GM23338 (cell line): ENCODE data around the gene HES7. TPM values are rescaled to one million over a fixed set of nuclear protein-coding genes. Genes with fewer than 3 reads are reported as not detected.

Experiments
- ATAC-seq: fragments of 200-7000 bp; cut with Tn5 transposase; 3 replicates; pipeline ENCODE4 v1.9.1; 2020
- DNase-seq: peaks from one replicate; pipeline ENCODE4 v3.0.0-alpha.2; 2015; ENCODE audit warnings: low spot score
- H2AFZ ChIP-seq: fragments of 200-600 bp; sonication (generic); 2 replicates; pipeline ENCODE4 v1.8.0; 2016; ENCODE audit warnings: antibody characterized with exemption, mild to moderate bottlenecking, moderate library complexity
- H3F3A ChIP-seq: fragments of 200-600 bp; sonication (generic); replicated peaks from 2 replicates; pipeline ENCODE4 v1.8.0; 2017; ENCODE audit warnings: antibody characterized with exemption, mixed run types, low read depth
- H3K27ac ChIP-seq: fragments of 200-600 bp; sonication (generic); 2 replicates; pipeline ENCODE4 v1.6.1; 2016; ENCODE audit warnings: low read depth
- H3K27me3 ChIP-seq: fragments of 200-600 bp; sonication (generic); 2 replicates; pipeline ENCODE4 v1.8.0; 2016; ENCODE audit warnings: mild to moderate bottlenecking, mixed run types, moderate library complexity; ENCODE audit not compliant: insufficient read depth
- H3K36me3 ChIP-seq: fragments of 200-600 bp; sonication (generic); 2 replicates; pipeline ENCODE4 v1.8.0; 2016; ENCODE audit warnings: mild to moderate bottlenecking; ENCODE audit not compliant: insufficient read depth
- H3K4me1 ChIP-seq: fragments of 200-600 bp; sonication (generic); 2 replicates; pipeline ENCODE4 v1.8.0; 2016; ENCODE audit warnings: mild to moderate bottlenecking, moderate library complexity; ENCODE audit not compliant: insufficient read depth
- H3K4me2 ChIP-seq: fragments of 200-600 bp; sonication (generic); 2 replicates; pipeline ENCODE4 v1.7.1; 2017; ENCODE audit warnings: mixed run types
- H3K4me3 ChIP-seq: fragments of 200-600 bp; sonication (generic); 2 replicates; pipeline ENCODE4 v1.6.1; 2016; ENCODE audit warnings: mixed run types
- H3K79me2 ChIP-seq: fragments of 200-600 bp; sonication (generic); replicated peaks from 2 replicates; pipeline ENCODE4 v1.8.0; 2017; ENCODE audit warnings: mild to moderate bottlenecking; ENCODE audit not compliant: insufficient read depth
- H3K9me2 ChIP-seq: fragments of 200-600 bp; sonication (generic); 2 replicates; pipeline ENCODE4 v1.8.0; 2017; ENCODE audit not compliant: insufficient read depth
- H4K20me1 ChIP-seq: fragments of 200-600 bp; sonication (generic); replicated peaks from 2 replicates; pipeline ENCODE4 v1.8.0; 2017; ENCODE audit warnings: mild to moderate bottlenecking; ENCODE audit not compliant: insufficient read depth
- H3K27ac Mint-ChIP-seq: 2 replicates; pipeline ENCODE4 v1.8.0; 2020; ENCODE audit warnings: inconsistent platforms, mild to moderate bottlenecking, moderate library complexity, mixed read lengths
- H3K27me3 Mint-ChIP-seq: 3 replicates; pipeline ENCODE4 v1.8.0; 2022; ENCODE audit warnings: low read depth, mild to moderate bottlenecking, moderate library complexity, mixed read lengths, inconsistent platforms; ENCODE audit not compliant: insufficient read depth, poor library complexity
- H3K36me3 Mint-ChIP-seq: 3 replicates; pipeline ENCODE4 v1.8.0; 2021; ENCODE audit warnings: low read depth, mild to moderate bottlenecking, inconsistent platforms, moderate library complexity, mixed read lengths
- H3K4me1 Mint-ChIP-seq: 3 replicates; pipeline ENCODE4 v1.8.0; 2020; ENCODE audit warnings: mild to moderate bottlenecking, inconsistent platforms, mixed read lengths
- H3K4me3 Mint-ChIP-seq: 3 replicates; pipeline ENCODE4 v1.8.0; 2021; ENCODE audit warnings: moderate library complexity, mild to moderate bottlenecking, inconsistent platforms, mixed read lengths
- H3K9me3 Mint-ChIP-seq: 3 replicates; pipeline ENCODE4 v1.8.0; 2020; ENCODE audit warnings: moderate library complexity, mild to moderate bottlenecking, inconsistent platforms, mixed read lengths
- CREB1 ChIP-seq: fragments of 250-450 bp; sonication (Bioruptor Pico); IDR thresholded peaks from 2 replicates; pipeline ENCODE4 v1.5.0; 2020; ENCODE audit warnings: low read depth, mild to moderate bottlenecking, moderate library complexity
- ETS1 ChIP-seq: IDR thresholded peaks from 2 replicates; pipeline ENCODE4 v1.6.1; 2016; ENCODE audit warnings: antibody characterized with exemption
- EZH2 ChIP-seq: fragments of 200-600 bp; sonication (generic); IDR thresholded peaks from one replicate; pipeline ENCODE4 v1.8.0; 2017; ENCODE audit warnings: antibody characterized with exemption, mild to moderate bottlenecking, low read depth; ENCODE audit not compliant: unreplicated experiment
- EZH2phosphoT487 ChIP-seq: fragments of 200-600 bp; sonication (generic); IDR thresholded peaks from one replicate; pipeline ENCODE4 v1.8.1; 2018; ENCODE audit warnings: antibody characterized with exemption; ENCODE audit not compliant: unreplicated experiment
- JUNB ChIP-seq: IDR thresholded peaks from one replicate; pipeline ENCODE4 v1.6.1; 2016; ENCODE audit warnings: antibody characterized with exemption; ENCODE audit not compliant: unreplicated experiment
- NANOG ChIP-seq: IDR thresholded peaks from 2 replicates; pipeline ENCODE4 v1.6.1; 2016; ENCODE audit warnings: antibody characterized with exemption, borderline replicate concordance
- POLR2AphosphoS5 ChIP-seq: IDR thresholded peaks from 2 replicates; pipeline ENCODE4 v1.6.1; 2016; ENCODE audit warnings: antibody characterized with exemption, low read depth
- STAT1 ChIP-seq: IDR thresholded peaks from one replicate; pipeline ENCODE4 v1.6.1; 2016; ENCODE audit warnings: antibody characterized with exemption; ENCODE audit not compliant: unreplicated experiment
- ZNF114 ChIP-seq: fragments of 250-450 bp; sonication (Bioruptor Pico); IDR thresholded peaks from 2 replicates; pipeline ENCODE4 v1.5.0; 2020; ENCODE audit warnings: mild to moderate bottlenecking, moderate library complexity
- ZNF331 ChIP-seq: fragments of 250-450 bp; sonication (Bioruptor Pico); IDR thresholded peaks from 2 replicates; pipeline ENCODE4 v1.5.0; 2020; ENCODE audit warnings: low read depth, mild to moderate bottlenecking, moderate library complexity
- ZNF462 ChIP-seq: fragments of 250-450 bp; sonication (Bioruptor Pico); IDR thresholded peaks from 2 replicates; pipeline ENCODE4 v1.5.0; 2020; ENCODE audit warnings: mild to moderate bottlenecking, moderate library complexity
- polyA plus RNA-seq: library from polyadenylated mRNA; unstranded; fragments of >200 nt; fragmentation: Nextera tagmentation; extraction: Ambion mirVana; gene quantifications from 2 replicates; pipeline ENCODE4 v1.2.1, GENCODE V29; 2016
- total RNA-seq: library from RNA; depleted of rRNA; stranded (reverse); fragments of >200 nt; shearing (Covaris generic); gene quantifications from 2 replicates; pipeline ENCODE4 v1.2.3, GENCODE V29; 2014
- TF ChIP-seq, protein P1 (sequence below): IDR thresholded peaks from one replicate; pipeline ENCODE4 v1.6.1; 2018; ENCODE audit warnings: antibody characterized with exemption; ENCODE audit not compliant: unreplicated experiment
- TF ChIP-seq, protein P2 (sequence below), 2 experiments: fragments of 200-600 bp in 1 of 2; sonication (generic) in 1 of 2; conservative IDR thresholded peaks; 2 replicates each; pipeline versions ENCODE4 v1.5.1 to v1.6.1; 2016 to 2017; ENCODE audit warnings: antibody characterized with exemption in 2 of 2, low read depth in 2 of 2, mild to moderate bottlenecking in 2 of 2, moderate library complexity in 1 of 2

The HES7 gene
- total and polyA plus RNA-seq, 2 experiments from 2014 or later: 0.14 TPM; not detected in 1

DNA sequence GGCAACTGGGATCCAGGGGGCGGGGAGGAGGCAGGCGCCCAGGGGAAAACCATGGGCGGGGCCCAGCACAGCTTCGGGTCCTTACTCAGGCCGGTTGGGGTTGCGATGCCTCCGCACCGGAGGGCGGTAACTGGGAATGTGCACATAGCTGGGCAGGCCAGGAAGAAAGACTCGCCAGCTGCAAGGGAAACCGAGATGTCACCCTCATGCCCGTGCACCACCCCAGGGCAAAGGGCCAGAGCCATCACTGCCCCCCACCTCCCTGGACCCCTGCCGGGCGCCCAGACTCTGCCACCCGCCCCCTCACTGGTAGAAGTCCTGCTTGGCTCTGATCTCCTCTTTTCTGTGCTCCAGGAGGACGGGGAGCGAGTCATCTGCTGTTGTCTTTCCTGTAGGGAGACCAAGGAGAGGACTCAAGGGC lies 43.1 kb downstream of the HES7 start:
- H3K36me3 ChIP-seq: no peaks in the 10 kb centered on the region
- H3F3A ChIP-seq: no peaks in the 10 kb centered on the region
- no peaks in the 10 kb centered on the region for H3K79me2 ChIP-seq
- Mint-ChIP-seq H3K27me3 (peaks cover 39% of the 10 kb centered on the region), H3K4me1 (peaks cover 6% of the 10 kb centered on the region; the same call in 2 of the 3 replicates), H3K4me3 (peak overlapping the region; percentile 88), H3K27ac (no peak overlapping the region), H3K9me3 (peaks cover 5% of the 10 kb centered on the region; the same call in 2 of the 3 replicates), H3K36me3 (peaks cover 2% of the 10 kb centered on the region; the same call in 1 of the 3 replicates)
- TF ChIP-seq JUNB (no peak), ETS1 (no peak), STAT1 (no peak), EZH2phosphoT487 (no peak), EZH2 (no peak), ZNF331 (CRISPR knock-in tag) (no peak), ZNF462 (CRISPR knock-in tag) (no peak), NANOG (no peak), POLR2AphosphoS5 (no peak), CREB1 (no peak), ZNF114 (no peak)
- TF ChIP-seq, protein P1, sequence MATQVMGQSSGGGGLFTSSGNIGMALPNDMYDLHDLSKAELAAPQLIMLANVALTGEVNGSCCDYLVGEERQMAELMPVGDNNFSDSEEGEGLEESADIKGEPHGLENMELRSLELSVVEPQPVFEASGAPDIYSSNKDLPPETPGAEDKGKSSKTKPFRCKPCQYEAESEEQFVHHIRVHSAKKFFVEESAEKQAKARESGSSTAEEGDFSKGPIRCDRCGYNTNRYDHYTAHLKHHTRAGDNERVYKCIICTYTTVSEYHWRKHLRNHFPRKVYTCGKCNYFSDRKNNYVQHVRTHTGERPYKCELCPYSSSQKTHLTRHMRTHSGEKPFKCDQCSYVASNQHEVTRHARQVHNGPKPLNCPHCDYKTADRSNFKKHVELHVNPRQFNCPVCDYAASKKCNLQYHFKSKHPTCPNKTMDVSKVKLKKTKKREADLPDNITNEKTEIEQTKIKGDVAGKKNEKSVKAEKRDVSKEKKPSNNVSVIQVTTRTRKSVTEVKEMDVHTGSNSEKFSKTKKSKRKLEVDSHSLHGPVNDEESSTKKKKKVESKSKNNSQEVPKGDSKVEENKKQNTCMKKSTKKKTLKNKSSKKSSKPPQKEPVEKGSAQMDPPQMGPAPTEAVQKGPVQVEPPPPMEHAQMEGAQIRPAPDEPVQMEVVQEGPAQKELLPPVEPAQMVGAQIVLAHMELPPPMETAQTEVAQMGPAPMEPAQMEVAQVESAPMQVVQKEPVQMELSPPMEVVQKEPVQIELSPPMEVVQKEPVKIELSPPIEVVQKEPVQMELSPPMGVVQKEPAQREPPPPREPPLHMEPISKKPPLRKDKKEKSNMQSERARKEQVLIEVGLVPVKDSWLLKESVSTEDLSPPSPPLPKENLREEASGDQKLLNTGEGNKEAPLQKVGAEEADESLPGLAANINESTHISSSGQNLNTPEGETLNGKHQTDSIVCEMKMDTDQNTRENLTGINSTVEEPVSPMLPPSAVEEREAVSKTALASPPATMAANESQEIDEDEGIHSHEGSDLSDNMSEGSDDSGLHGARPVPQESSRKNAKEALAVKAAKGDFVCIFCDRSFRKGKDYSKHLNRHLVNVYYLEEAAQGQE: no peak
- TF ChIP-seq, protein P2, sequence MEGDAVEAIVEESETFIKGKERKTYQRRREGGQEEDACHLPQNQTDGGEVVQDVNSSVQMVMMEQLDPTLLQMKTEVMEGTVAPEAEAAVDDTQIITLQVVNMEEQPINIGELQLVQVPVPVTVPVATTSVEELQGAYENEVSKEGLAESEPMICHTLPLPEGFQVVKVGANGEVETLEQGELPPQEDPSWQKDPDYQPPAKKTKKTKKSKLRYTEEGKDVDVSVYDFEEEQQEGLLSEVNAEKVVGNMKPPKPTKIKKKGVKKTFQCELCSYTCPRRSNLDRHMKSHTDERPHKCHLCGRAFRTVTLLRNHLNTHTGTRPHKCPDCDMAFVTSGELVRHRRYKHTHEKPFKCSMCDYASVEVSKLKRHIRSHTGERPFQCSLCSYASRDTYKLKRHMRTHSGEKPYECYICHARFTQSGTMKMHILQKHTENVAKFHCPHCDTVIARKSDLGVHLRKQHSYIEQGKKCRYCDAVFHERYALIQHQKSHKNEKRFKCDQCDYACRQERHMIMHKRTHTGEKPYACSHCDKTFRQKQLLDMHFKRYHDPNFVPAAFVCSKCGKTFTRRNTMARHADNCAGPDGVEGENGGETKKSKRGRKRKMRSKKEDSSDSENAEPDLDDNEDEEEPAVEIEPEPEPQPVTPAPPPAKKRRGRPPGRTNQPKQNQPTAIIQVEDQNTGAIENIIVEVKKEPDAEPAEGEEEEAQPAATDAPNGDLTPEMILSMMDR (conservative IDR thresholded peaks at IDR 0.05; ENCODE audit: low read depth in 2 of 2): no peak
- H3K9me2 ChIP-seq: no peaks in the 10 kb centered on the region
- peak; percentile 28 for ATAC-seq
- 0 out of 2 replicates have a peak, but pooled peaks cover 5% of the 10 kb centered on the region for H4K20me1 ChIP-seq
- peaks cover 69% of the 10 kb centered on the region for H3K27me3 ChIP-seq
- no peak overlapping the region for H2AFZ ChIP-seq
- peak overlapping the region; percentile 95 for H3K4me2 ChIP-seq
- H3K4me3 ChIP-seq: peak overlapping the region; percentile 89
- peaks cover 10% of the 10 kb centered on the region; the same call in 1 of the 2 replicates for H3K4me1 ChIP-seq
- peak; percentile 49 for DNase-seq
- no peak overlapping the region for H3K27ac ChIP-seq
